ENCODE data around the gene SMYD3. TPM values are rescaled to one million over a fixed set of nuclear protein-coding genes. Genes with fewer than 3 reads are reported as not detected.

SMYD3 gene
- total and polyA plus RNA-seq, 2 donors (not counting 1 experiment from before 2014, with no cell fraction given), result 9.7 to 37.2 TPM

GRCh38 chr1:246455476-246455875, 51.6 kb downstream of the SMYD3 start:
- Histone ChIP-seq H3K79me2 (ENCODE audit: control insufficient read depth, insufficient read depth, low read length) (no peaks in the 10 kb centered on the region), H3K4me3 (ENCODE audit: control extremely low read depth in 1 of 5, extremely low read depth in 1 of 5, insufficient read depth in 1 of 5, low read depth in 2 of 5, low read length in 4 of 5) (no peak overlapping the region), H3K9ac (ENCODE audit: low read length) (no peak overlapping the region), H2AFZ (ENCODE audit: insufficient read depth, low read depth, low read length, poor library complexity, severe bottlenecking) (no peak overlapping the region), H3K4me2 (replicated peaks; ENCODE audit: low read depth, low read length, poor library complexity, severe bottlenecking) (no peak overlapping the region), H3K27ac (ENCODE audit: low read length in 2 of 2) (no peak overlapping the region), H3K36me3 (replicated peaks in 1 of 2; ENCODE audit: control extremely low read depth in 1 of 2, control insufficient read depth in 1 of 2, extremely low read depth in 1 of 2, insufficient read depth in 2 of 2, low read length in 1 of 2) (peaks cover 0 to 3% of the 10 kb centered on the region in 2 experiments), H4K20me1 (ENCODE audit: control insufficient read depth, insufficient read depth, low read length, poor library complexity, severe bottlenecking) (no peaks in the 10 kb centered on the region), H3K9me3 (ENCODE audit: control extremely low read depth in 1 of 3, control insufficient read depth in 2 of 3, insufficient read depth in 1 of 3, low read length in 2 of 3) (no peaks in the 10 kb centered on the region), H3K4me1 (ENCODE audit: control insufficient read depth in 2 of 2, insufficient read depth in 2 of 2, low read length in 2 of 2) (no peaks in the 10 kb centered on the region), H3K27me3 (replicated peaks in 1 of 4; ENCODE audit: control extremely low read depth in 1 of 4, control insufficient read depth in 3 of 4, insufficient read depth in 4 of 4, low read length in 3 of 4) (no peaks in the 10 kb centered on the region)
- no CpG with 5 or more reads among the region's 1 CpG for WGBS (ENCODE audit: insufficient coverage)
- Mint-ChIP-seq H3K9me3 (ENCODE audit: insufficient read depth) (no peaks in the 10 kb centered on the region), H3K4me3 (no peak overlapping the region), H3K27me3 (no peaks in the 10 kb centered on the region), H3K4me1 (peaks cover 11% of the 10 kb centered on the region), H3K27ac (no peak overlapping the region)
- ChIA-PET POLR2A (no interaction called here), CTCF (interaction anchor here (1.6 kb wide), 1 partner anchor 1303 kb away, joined by 5 read pairs; no protein-coding TSS in a partner anchor)
- ATAC-seq (ENCODE audit: low read depth) (no peak), DNase-seq (no peak)
- TF ChIP-seq EZH2 (IDR thresholded peaks at IDR 0.05; ENCODE audit: borderline replicate concordance, insufficient read depth, low read depth, low read length, poor library complexity, severe bottlenecking), result no peak
- TF ChIP-seq CTCF (IDR thresholded peaks at IDR 0.05), result no peak
- intact Hi-C loops (cut with micrococcal nuclease), result no loop called here

GRCh38 chr1:246454655-246455054, 52.4 kb downstream of the SMYD3 start:
- H4K20me1 ChIP-seq (ENCODE audit: control insufficient read depth, insufficient read depth, low read length, poor library complexity, severe bottlenecking), result no peaks in the 10 kb centered on the region
- ChIA-PET CTCF (interaction anchor here (1.6 kb wide), 1 partner anchor 1302 kb away, joined by 5 read pairs; no protein-coding TSS in a partner anchor), POLR2A (no interaction called here)
- Mint-ChIP-seq H3K27me3 (no peaks in the 10 kb centered on the region), H3K27ac (no peak overlapping the region), H3K4me1 (peaks cover 5% of the 10 kb centered on the region), H3K4me3 (no peak overlapping the region), H3K9me3 (ENCODE audit: insufficient read depth) (no peaks in the 10 kb centered on the region)
- no peak overlapping the region for H3K4me3 ChIP-seq (ENCODE audit: control extremely low read depth in 1 of 5, extremely low read depth in 1 of 5, insufficient read depth in 1 of 5, low read depth in 2 of 5, low read length in 4 of 5)
- H2AFZ ChIP-seq (ENCODE audit: insufficient read depth, low read depth, low read length, poor library complexity, severe bottlenecking), result no peak overlapping the region
- no peaks in the 10 kb centered on the region for H3K9me3 ChIP-seq (ENCODE audit: control extremely low read depth in 1 of 3, control insufficient read depth in 2 of 3, insufficient read depth in 1 of 3, low read length in 2 of 3)
- H3K9ac ChIP-seq (ENCODE audit: low read length), result no peak overlapping the region
- intact Hi-C loops (cut with micrococcal nuclease), result loop anchor here (5.0 kb wide), 1 partner anchor 442 kb away; no protein-coding TSS in a partner anchor
- H3K4me2 ChIP-seq (replicated peaks; ENCODE audit: low read depth, low read length, poor library complexity, severe bottlenecking), result no peak overlapping the region
- H3K27me3 ChIP-seq (replicated peaks in 1 of 4; ENCODE audit: control extremely low read depth in 1 of 4, control insufficient read depth in 3 of 4, insufficient read depth in 4 of 4, low read length in 3 of 4), result no peaks in the 10 kb centered on the region
- no peaks in the 10 kb centered on the region for H3K79me2 ChIP-seq (ENCODE audit: control insufficient read depth, insufficient read depth, low read length)
- H3K27ac ChIP-seq (ENCODE audit: low read length in 2 of 2), result no peak overlapping the region
- ATAC-seq (ENCODE audit: low read depth), result no peak
- H3K36me3 ChIP-seq (replicated peaks in 1 of 2; ENCODE audit: control extremely low read depth in 1 of 2, control insufficient read depth in 1 of 2, extremely low read depth in 1 of 2, insufficient read depth in 2 of 2, low read length in 1 of 2), result peaks cover 0 to 3% of the 10 kb centered on the region in 2 experiments
- no peaks in the 10 kb centered on the region for H3K4me1 ChIP-seq (ENCODE audit: control insufficient read depth in 2 of 2, insufficient read depth in 2 of 2, low read length in 2 of 2)
- DNase-seq, result no peak
- TF ChIP-seq EZH2 (IDR thresholded peaks at IDR 0.05; ENCODE audit: borderline replicate concordance, insufficient read depth, low read depth, low read length, poor library complexity, severe bottlenecking), result no peak
- TF ChIP-seq CTCF (IDR thresholded peaks at IDR 0.05), result no peak
